ENCODE measurements around the gene CCDC81. TPM values are rescaled to one million over a fixed set of nuclear protein-coding genes. Genes with fewer than 3 reads are reported as not detected.

CCDC81 gene
- total RNA-seq, 1 experiment from 2014 or later: 1.1 TPM

- no peak for TF ChIP-seq EZH2 (IDR thresholded peaks at IDR 0.05; ENCODE audit: borderline replicate concordance, low read depth, low read length, poor library complexity, severe bottlenecking)
- TF ChIP-seq, protein P1, sequence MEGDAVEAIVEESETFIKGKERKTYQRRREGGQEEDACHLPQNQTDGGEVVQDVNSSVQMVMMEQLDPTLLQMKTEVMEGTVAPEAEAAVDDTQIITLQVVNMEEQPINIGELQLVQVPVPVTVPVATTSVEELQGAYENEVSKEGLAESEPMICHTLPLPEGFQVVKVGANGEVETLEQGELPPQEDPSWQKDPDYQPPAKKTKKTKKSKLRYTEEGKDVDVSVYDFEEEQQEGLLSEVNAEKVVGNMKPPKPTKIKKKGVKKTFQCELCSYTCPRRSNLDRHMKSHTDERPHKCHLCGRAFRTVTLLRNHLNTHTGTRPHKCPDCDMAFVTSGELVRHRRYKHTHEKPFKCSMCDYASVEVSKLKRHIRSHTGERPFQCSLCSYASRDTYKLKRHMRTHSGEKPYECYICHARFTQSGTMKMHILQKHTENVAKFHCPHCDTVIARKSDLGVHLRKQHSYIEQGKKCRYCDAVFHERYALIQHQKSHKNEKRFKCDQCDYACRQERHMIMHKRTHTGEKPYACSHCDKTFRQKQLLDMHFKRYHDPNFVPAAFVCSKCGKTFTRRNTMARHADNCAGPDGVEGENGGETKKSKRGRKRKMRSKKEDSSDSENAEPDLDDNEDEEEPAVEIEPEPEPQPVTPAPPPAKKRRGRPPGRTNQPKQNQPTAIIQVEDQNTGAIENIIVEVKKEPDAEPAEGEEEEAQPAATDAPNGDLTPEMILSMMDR (conservative IDR thresholded peaks at IDR 0.05; ENCODE audit: low read depth, low read length): no peak
- CTCF ChIA-PET: no interaction called here
- no peak overlapping the region for H3K27ac ChIP-seq (ENCODE audit: low read depth, low read length, poor library complexity, severe bottlenecking)
- POLR2A ChIA-PET (ENCODE audit: low non-redundant PET): no interaction called here
- H3K4me3 ChIP-seq (ENCODE audit: low read depth, low read length, poor library complexity, severe bottlenecking): no peak overlapping the region
- no peaks in the 10 kb centered on the region for H3K36me3 ChIP-seq (ENCODE audit: insufficient read depth, low read length, poor library complexity, severe bottlenecking)
- DNase-seq (ENCODE audit: low spot score): no peak
- no peaks in the 10 kb centered on the region for H3K9me3 ChIP-seq (ENCODE audit: low read depth, low read length, poor library complexity, severe bottlenecking)
- intact Hi-C loops (cut with micrococcal nuclease; ENCODE audit: unreplicated experiment): no loop called here
- peaks cover 8% of the 10 kb centered on the region for H3K4me1 ChIP-seq (ENCODE audit: insufficient read depth, low read length, poor library complexity, severe bottlenecking)
- no peaks in the 10 kb centered on the region for H3K27me3 ChIP-seq (replicated peaks; ENCODE audit: insufficient read depth, low read depth, low read length, poor library complexity)
- BruUV-seq (replicated peaks): no TSS peak
These were observed 87.2 kb downstream of the CCDC81 start for GRCh38 chr11:86461892-86462291.

- Histone ChIP-seq H3K27me3 (replicated peaks; ENCODE audit: insufficient read depth, low read depth, low read length, poor library complexity) (no peaks in the 10 kb centered on the region), H3K9me3 (ENCODE audit: low read depth, low read length, poor library complexity, severe bottlenecking) (no peaks in the 10 kb centered on the region), H3K4me3 (ENCODE audit: low read depth, low read length, poor library complexity, severe bottlenecking) (no peak overlapping the region), H3K36me3 (ENCODE audit: insufficient read depth, low read length, poor library complexity, severe bottlenecking) (no peaks in the 10 kb centered on the region), H3K4me1 (ENCODE audit: insufficient read depth, low read length, poor library complexity, severe bottlenecking) (peaks cover under 1% of the 10 kb centered on the region), H3K27ac (ENCODE audit: low read depth, low read length, poor library complexity, severe bottlenecking) (no peak overlapping the region)
- DNase-seq (ENCODE audit: low spot score): no peak
- intact Hi-C loops (cut with micrococcal nuclease; ENCODE audit: unreplicated experiment): no loop called here
- ChIA-PET POLR2A (ENCODE audit: low non-redundant PET) (no interaction called here), CTCF (no interaction called here)
- TF ChIP-seq EZH2 (IDR thresholded peaks at IDR 0.05; ENCODE audit: borderline replicate concordance, low read depth, low read length, poor library complexity, severe bottlenecking): no peak
- TF ChIP-seq, protein P1 (conservative IDR thresholded peaks at IDR 0.05; ENCODE audit: low read depth, low read length): no peak
- no TSS peak for BruUV-seq (replicated peaks)
These were observed 88.4 kb downstream of the CCDC81 start for GRCh38 chr11:86463120-86463519.

- Histone ChIP-seq H3K4me3 (ENCODE audit: low read depth, low read length, poor library complexity, severe bottlenecking) (no peak overlapping the region), H3K9me3 (ENCODE audit: low read depth, low read length, poor library complexity, severe bottlenecking) (no peaks in the 10 kb centered on the region), H3K4me1 (ENCODE audit: insufficient read depth, low read length, poor library complexity, severe bottlenecking) (no peaks in the 10 kb centered on the region), H3K36me3 (ENCODE audit: insufficient read depth, low read length, poor library complexity, severe bottlenecking) (no peaks in the 10 kb centered on the region), H3K27ac (ENCODE audit: low read depth, low read length, poor library complexity, severe bottlenecking) (no peak overlapping the region), H3K27me3 (replicated peaks; ENCODE audit: insufficient read depth, low read depth, low read length, poor library complexity) (no peaks in the 10 kb centered on the region)
- ChIA-PET CTCF (no interaction called here), POLR2A (ENCODE audit: low non-redundant PET) (no interaction called here)
- no peak for DNase-seq (ENCODE audit: low spot score)
- BruUV-seq (replicated peaks): no TSS peak
- intact Hi-C loops (cut with micrococcal nuclease; ENCODE audit: unreplicated experiment): no loop called here
- TF ChIP-seq, protein P1 (conservative IDR thresholded peaks at IDR 0.05; ENCODE audit: low read depth, low read length): no peak
- no peak for TF ChIP-seq EZH2 (IDR thresholded peaks at IDR 0.05; ENCODE audit: borderline replicate concordance, low read depth, low read length, poor library complexity, severe bottlenecking)
These were observed 89.3 kb downstream of the CCDC81 start for GRCh38 chr11:86463955-86464354.
